A549 (cell line): ENCODE results near the gene FOXJ2.
"Not testable (repeated sequence)": the region's sequence is repeated elsewhere in the genome, so short reads cannot be mapped to it uniquely, and the experiment has no call there.

ENCODE experiments used
- CEBPB ChIP-seq, 2 experiments: fragments of >200 bp in 1 of 2; sonication (Bioruptor Twin) in 1 of 2; formaldehyde crosslinking in 1 of 2; IDR thresholded peaks; 2 replicates each; pipeline ENCODE4 v1.6.1; 2012 to 2016
- EP300 ChIP-seq, 2 experiments: fragments of >200 bp; sonication (Bioruptor Twin); formaldehyde crosslinking; IDR thresholded peaks; 2 replicates in 1 of 2; 3 replicates in 1 of 2; pipeline ENCODE4 v1.6.1; 2016 to 2017
- GATA3 ChIP-seq: IDR thresholded peaks from 2 replicates; pipeline ENCODE4 v1.6.1; 2012; ENCODE audit warnings: borderline replicate concordance
- MAFK ChIP-seq: fragments of 450-650 bp; IDR thresholded peaks from 2 replicates; pipeline ENCODE4 v1.6.1; 2014; ENCODE audit not compliant: partially characterized antibody
- MAX ChIP-seq: IDR thresholded peaks from 2 replicates; pipeline ENCODE4 v1.6.1; 2012
- PHF8 ChIP-seq: fragments of 200-600 bp; sonication (generic); IDR thresholded peaks from 2 replicates; pipeline ENCODE4 v1.6.1; 2016; ENCODE audit warnings: low read depth, mild to moderate bottlenecking, antibody characterized with exemption, moderate library complexity, borderline replicate concordance
- RAD21 ChIP-seq, 2 experiments: fragments of >200 bp in 1 of 2; sonication (Bioruptor Twin) in 1 of 2; formaldehyde crosslinking in 1 of 2; IDR thresholded peaks in 1 of 2; conservative IDR thresholded peaks in 1 of 2; 2 replicates in 1 of 2; 3 replicates in 1 of 2; pipeline ENCODE4 v1.6.1; 2012 to 2018; ENCODE audit warnings: inconsistent platforms in 1 of 2
- RFX5 ChIP-seq: fragments of 450-650 bp; IDR thresholded peaks from 2 replicates; pipeline ENCODE4 v1.7.1; 2014; ENCODE audit warnings: antibody characterized with exemption, mild to moderate bottlenecking, moderate library complexity
- SMC3 ChIP-seq: fragments of >200 bp; sonication (Bioruptor Twin); formaldehyde crosslinking; IDR thresholded peaks from 3 replicates; pipeline ENCODE4 v1.6.1; 2018; ENCODE audit warnings: inconsistent platforms
- USF2 ChIP-seq: fragments of 450-650 bp; IDR thresholded peaks from 2 replicates; pipeline ENCODE4 v1.6.1; 2014; ENCODE audit warnings: antibody characterized with exemption
- TF ChIP-seq, protein P1 (sequence below): fragments of >200 bp; sonication (Bioruptor Twin); formaldehyde crosslinking; IDR thresholded peaks from 3 replicates; pipeline ENCODE4 v1.5.1; 2016
- TF ChIP-seq, protein P2 (sequence below): fragments of 200-600 bp; sonication (generic); IDR thresholded peaks from 2 replicates; pipeline ENCODE4 v1.6.1; 2016; ENCODE audit warnings: antibody characterized with exemption, mild to moderate bottlenecking, moderate library complexity

- TF ChIP-seq RFX5; SMC3; GATA3; EP300 (IDR thresholded peaks at IDR 0.05); MAX; PHF8; USF2; MAFK; RAD21 (conservative IDR thresholded peaks at IDR 0.05 in 1 of 2, IDR thresholded peaks at IDR 0.05 in 1 of 2); CEBPB (IDR thresholded peaks at IDR 0.05): not testable (repeated sequence)
- TF ChIP-seq, protein P1, sequence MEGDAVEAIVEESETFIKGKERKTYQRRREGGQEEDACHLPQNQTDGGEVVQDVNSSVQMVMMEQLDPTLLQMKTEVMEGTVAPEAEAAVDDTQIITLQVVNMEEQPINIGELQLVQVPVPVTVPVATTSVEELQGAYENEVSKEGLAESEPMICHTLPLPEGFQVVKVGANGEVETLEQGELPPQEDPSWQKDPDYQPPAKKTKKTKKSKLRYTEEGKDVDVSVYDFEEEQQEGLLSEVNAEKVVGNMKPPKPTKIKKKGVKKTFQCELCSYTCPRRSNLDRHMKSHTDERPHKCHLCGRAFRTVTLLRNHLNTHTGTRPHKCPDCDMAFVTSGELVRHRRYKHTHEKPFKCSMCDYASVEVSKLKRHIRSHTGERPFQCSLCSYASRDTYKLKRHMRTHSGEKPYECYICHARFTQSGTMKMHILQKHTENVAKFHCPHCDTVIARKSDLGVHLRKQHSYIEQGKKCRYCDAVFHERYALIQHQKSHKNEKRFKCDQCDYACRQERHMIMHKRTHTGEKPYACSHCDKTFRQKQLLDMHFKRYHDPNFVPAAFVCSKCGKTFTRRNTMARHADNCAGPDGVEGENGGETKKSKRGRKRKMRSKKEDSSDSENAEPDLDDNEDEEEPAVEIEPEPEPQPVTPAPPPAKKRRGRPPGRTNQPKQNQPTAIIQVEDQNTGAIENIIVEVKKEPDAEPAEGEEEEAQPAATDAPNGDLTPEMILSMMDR = not testable (repeated sequence)
- TF ChIP-seq, protein P2, sequence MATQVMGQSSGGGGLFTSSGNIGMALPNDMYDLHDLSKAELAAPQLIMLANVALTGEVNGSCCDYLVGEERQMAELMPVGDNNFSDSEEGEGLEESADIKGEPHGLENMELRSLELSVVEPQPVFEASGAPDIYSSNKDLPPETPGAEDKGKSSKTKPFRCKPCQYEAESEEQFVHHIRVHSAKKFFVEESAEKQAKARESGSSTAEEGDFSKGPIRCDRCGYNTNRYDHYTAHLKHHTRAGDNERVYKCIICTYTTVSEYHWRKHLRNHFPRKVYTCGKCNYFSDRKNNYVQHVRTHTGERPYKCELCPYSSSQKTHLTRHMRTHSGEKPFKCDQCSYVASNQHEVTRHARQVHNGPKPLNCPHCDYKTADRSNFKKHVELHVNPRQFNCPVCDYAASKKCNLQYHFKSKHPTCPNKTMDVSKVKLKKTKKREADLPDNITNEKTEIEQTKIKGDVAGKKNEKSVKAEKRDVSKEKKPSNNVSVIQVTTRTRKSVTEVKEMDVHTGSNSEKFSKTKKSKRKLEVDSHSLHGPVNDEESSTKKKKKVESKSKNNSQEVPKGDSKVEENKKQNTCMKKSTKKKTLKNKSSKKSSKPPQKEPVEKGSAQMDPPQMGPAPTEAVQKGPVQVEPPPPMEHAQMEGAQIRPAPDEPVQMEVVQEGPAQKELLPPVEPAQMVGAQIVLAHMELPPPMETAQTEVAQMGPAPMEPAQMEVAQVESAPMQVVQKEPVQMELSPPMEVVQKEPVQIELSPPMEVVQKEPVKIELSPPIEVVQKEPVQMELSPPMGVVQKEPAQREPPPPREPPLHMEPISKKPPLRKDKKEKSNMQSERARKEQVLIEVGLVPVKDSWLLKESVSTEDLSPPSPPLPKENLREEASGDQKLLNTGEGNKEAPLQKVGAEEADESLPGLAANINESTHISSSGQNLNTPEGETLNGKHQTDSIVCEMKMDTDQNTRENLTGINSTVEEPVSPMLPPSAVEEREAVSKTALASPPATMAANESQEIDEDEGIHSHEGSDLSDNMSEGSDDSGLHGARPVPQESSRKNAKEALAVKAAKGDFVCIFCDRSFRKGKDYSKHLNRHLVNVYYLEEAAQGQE = not testable (repeated sequence)
Observed at GRCh38 chr12:7983019-7983418, 49.5 kb upstream of the FOXJ2 start.
